Breast epithelium (tissue), 4 donors: ENCODE results near the gene RAB35. TPM values are rescaled to one million over a fixed set of nuclear protein-coding genes. Genes with fewer than 3 reads are reported as not detected.

Experiments used
- DNase-seq, 2 donors: peaks; one replicate each; pipeline ENCODE4 v3.0.0-alpha.2; 2019; ENCODE audit warnings: low spot score in 2 of 2
- H3K27ac ChIP-seq, 2 donors: fragments of 200-600 bp; sonication (generic) in 1 of 2; one replicate each; pipeline ENCODE4 v1.5.1; 2016 to 2019; ENCODE audit warnings: mild to moderate bottlenecking in 1 of 2
- H3K27me3 ChIP-seq, 2 donors: fragments of 200-600 bp; sonication (generic) in 1 of 2; one replicate each; pipeline versions ENCODE4 v1.5.1 to v1.6.0; 2017 to 2019; ENCODE audit warnings: control low read depth in 1 of 2, mild to moderate bottlenecking in 1 of 2
- H3K36me3 ChIP-seq: fragments of 200-600 bp; one replicate; pipeline ENCODE4 v1.5.1; 2019
- H3K4me1 ChIP-seq, 2 donors: fragments of 200-600 bp; sonication (generic); one replicate each; pipeline ENCODE4 v1.5.1; 2016 to 2019; ENCODE audit warnings: control low read depth in 1 of 2
- H3K4me3 ChIP-seq, 3 donors: fragments of 200-600 bp; sonication (generic); 1 replicate in 2 of 3; 2 replicates in 1 of 3; pipeline ENCODE4 v1.5.1; 2016 to 2019; ENCODE audit warnings: mild to moderate bottlenecking in 3 of 3, moderate library complexity in 2 of 3
- H3K9me3 ChIP-seq, 2 donors: fragments of 200-600 bp; sonication (generic) in 1 of 2; one replicate each; pipeline ENCODE4 v1.5.1; 2016 to 2019; ENCODE audit warnings: control low read depth in 1 of 2
- POLR2A ChIP-seq: fragments of 450-650 bp; IDR thresholded peaks from one replicate; pipeline ENCODE4 v1.6.1; 2016; ENCODE audit warnings: antibody characterized with exemption, mild to moderate bottlenecking, moderate library complexity
- POLR2AphosphoS5 ChIP-seq, 3 donors: sonication (generic); formaldehyde crosslinking; IDR thresholded peaks; one replicate each; pipeline ENCODE4 v1.6.1; 2017; ENCODE audit warnings: antibody characterized with exemption in 3 of 3
- intact Hi-C: fragments of 100-400 bp; cut with DNase I; formaldehyde crosslinking; loops from one replicate; pipeline ENCODE4 v1.15.1; 2023; ENCODE audit warnings: low total_unique reads
- total RNA-seq, 3 donors: library from RNA; depleted of rRNA; stranded (reverse); fragments of >200 nt; gene quantifications; one replicate each; pipeline ENCODE4 v1.1.0, GENCODE V29; 2016
- TF ChIP-seq, protein P1 (sequence below), 3 donors: fragments of 450-650 bp; IDR thresholded peaks; one replicate each; pipeline ENCODE4 v1.5.1; 2016 to 2017; ENCODE audit warnings: antibody characterized with exemption in 3 of 3, mild to moderate bottlenecking in 3 of 3, moderate library complexity in 3 of 3

The RAB35 gene
- total RNA-seq, 3 donors from 2014 or later, result 23.3 to 26.8 (median 26.2) TPM

DNA sequence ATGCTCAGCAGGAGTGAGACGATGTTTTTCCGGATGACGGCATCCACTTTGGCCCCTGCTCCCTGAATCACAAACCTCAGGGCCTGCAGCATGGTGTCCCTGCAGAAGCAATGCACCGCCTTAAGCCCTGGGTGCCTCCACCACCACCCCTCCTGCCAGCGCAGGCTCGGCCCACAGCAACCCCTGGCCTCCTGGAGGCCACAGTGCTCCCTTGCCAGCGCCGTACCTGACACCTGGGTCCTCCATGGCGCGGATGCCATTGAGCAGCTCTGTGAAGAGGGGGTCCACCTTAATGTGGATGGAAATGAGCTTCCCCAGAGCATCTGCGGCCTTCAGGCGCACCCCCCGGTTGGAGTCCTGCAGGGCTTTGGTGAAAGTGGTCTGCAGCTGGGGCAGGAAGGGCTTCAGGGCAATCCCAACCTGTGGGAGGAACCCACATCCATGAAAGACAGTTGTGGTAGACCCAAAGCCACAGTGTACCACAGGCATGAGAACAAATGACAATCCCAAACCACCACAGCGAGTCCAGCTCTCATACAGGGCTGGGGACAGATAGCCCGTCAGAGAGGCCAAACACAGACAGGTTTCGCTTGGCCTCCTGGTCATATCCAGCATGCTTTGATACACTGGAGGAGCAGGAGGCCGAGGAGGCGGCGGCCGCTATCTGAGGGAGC is 17.9 kb upstream of the RAB35 start:
- Histone ChIP-seq H3K4me3 (no peak overlapping the region), H3K36me3 (peaks cover 32% of the 10 kb centered on the region), H3K27ac (no peak overlapping the region), H3K27me3 (no peaks in the 10 kb centered on the region), H3K4me1 (no peaks in the 10 kb centered on the region), H3K9me3 (no peaks in the 10 kb centered on the region)
- intact Hi-C loops, result no loop called here
- no peak for DNase-seq
- TF ChIP-seq, protein P1, sequence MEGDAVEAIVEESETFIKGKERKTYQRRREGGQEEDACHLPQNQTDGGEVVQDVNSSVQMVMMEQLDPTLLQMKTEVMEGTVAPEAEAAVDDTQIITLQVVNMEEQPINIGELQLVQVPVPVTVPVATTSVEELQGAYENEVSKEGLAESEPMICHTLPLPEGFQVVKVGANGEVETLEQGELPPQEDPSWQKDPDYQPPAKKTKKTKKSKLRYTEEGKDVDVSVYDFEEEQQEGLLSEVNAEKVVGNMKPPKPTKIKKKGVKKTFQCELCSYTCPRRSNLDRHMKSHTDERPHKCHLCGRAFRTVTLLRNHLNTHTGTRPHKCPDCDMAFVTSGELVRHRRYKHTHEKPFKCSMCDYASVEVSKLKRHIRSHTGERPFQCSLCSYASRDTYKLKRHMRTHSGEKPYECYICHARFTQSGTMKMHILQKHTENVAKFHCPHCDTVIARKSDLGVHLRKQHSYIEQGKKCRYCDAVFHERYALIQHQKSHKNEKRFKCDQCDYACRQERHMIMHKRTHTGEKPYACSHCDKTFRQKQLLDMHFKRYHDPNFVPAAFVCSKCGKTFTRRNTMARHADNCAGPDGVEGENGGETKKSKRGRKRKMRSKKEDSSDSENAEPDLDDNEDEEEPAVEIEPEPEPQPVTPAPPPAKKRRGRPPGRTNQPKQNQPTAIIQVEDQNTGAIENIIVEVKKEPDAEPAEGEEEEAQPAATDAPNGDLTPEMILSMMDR (IDR thresholded peaks at IDR 0.05), result no peak
- TF ChIP-seq POLR2A, result no peak
- no peak for TF ChIP-seq POLR2AphosphoS5 (IDR thresholded peaks at IDR 0.05)

DNA sequence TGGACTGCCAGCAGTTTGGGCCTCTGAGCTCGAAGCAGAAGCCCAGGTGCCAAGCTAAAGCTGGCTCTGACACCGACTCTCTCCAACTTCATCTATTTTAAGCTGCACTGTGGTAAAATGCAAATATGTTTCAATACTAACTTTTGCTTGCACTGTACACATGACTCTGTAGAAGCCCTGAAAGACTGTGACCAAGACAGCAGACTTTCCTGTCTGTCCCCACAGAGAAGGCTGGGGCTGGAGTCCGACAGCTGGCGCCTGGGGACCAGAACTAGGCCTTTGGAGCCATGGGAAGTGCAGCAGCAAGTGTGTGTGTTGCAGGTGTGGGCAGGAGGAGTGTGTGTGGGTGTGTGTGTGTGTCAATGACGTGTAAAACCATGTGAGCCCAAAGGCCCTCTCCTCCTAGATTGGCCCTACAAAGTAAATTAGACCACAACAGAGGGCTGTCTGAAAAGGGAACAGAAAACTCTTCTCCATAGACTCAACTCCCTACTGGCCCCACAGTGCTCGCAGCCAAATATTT is 16.4 kb upstream of the RAB35 start:
- Histone ChIP-seq H3K36me3 (peaks cover 25% of the 10 kb centered on the region), H3K27ac (no peak overlapping the region), H3K27me3 (no peaks in the 10 kb centered on the region), H3K9me3 (no peaks in the 10 kb centered on the region), H3K4me3 (no peak overlapping the region), H3K4me1 (no peaks in the 10 kb centered on the region)
- no peak for DNase-seq
- intact Hi-C loops, result no loop called here
- TF ChIP-seq POLR2A (no peak), POLR2AphosphoS5 (IDR thresholded peaks at IDR 0.05) (no peak)
- TF ChIP-seq, protein P1 (IDR thresholded peaks at IDR 0.05), result no peak

DNA sequence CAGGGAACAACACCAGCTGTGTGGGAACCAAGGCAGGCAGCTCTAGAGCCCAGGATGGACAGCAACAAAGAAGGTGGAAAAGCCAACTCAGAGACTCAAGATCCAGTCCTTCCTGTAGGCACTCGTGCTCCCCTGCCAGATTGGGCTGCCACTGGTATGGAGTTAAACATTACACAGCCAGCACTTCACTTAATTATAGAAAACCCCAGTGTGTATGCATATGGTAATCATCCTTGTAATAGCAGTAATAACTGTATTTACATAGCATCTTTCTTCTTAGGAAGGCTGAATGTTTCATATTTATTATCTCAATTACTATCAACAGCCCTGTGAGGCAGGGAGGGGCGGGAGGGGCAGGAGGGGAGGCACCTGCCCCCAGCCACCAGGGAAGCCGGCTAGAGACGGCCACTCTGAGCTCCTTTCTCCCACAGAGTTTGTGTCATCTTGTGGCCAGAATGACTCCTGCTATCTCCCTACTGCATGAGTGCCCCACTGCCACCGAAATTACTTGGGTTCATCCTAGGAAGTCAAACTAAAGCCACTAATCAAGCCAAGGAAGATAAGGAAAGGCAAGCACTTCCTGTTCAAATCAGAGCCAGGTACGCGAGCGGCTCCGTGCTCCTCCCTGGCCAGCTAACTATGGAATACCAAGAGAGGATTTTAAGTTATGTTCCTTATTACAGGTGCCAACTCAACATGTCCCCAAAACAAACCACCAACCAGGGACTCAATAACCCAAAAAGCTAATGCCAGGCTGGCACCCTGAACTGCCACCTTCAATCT is 15.7 kb upstream of the RAB35 start:
- H3K27ac ChIP-seq, result no peak overlapping the region
- DNase-seq, result no peak
- no peaks in the 10 kb centered on the region for H3K27me3 ChIP-seq
- no peak overlapping the region for H3K4me3 ChIP-seq
- H3K4me1 ChIP-seq, result no peaks in the 10 kb centered on the region
- H3K9me3 ChIP-seq, result no peaks in the 10 kb centered on the region
- intact Hi-C loops, result no loop called here
- TF ChIP-seq, protein P1 (IDR thresholded peaks at IDR 0.05), result no peak
- TF ChIP-seq POLR2A (no peak), POLR2AphosphoS5 (IDR thresholded peaks at IDR 0.05) (no peak)
- peaks cover 18% of the 10 kb centered on the region for H3K36me3 ChIP-seq

DNA sequence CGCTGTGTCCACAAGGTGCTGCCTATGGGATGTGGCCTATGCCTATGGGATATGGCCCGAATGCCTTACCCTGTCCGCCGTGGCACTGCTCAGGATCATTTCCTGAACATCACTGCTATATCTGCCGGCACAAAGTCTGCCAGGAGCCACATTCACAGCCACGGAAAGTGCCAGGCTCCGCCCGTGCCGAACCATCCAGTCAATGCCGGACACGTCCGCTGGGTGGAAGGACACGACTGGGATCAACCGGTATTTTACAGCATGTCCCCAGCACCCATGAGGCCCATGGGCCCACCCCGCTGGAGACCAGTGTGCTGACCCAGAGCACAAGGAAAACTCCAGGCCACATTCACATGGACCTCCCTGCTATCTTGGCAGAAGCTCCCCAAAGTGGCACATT is 14.6 kb upstream of the RAB35 start:
- H3K4me1 ChIP-seq, result no peaks in the 10 kb centered on the region
- no peak for DNase-seq
- H3K4me3 ChIP-seq, result no peak overlapping the region
- H3K27ac ChIP-seq, result no peak overlapping the region
- TF ChIP-seq POLR2A (no peak), POLR2AphosphoS5 (IDR thresholded peaks at IDR 0.05) (no peak)
- TF ChIP-seq, protein P1 (IDR thresholded peaks at IDR 0.05), result no peak
- no peaks in the 10 kb centered on the region for H3K27me3 ChIP-seq
- intact Hi-C loops, result no loop called here
- peaks cover 9% of the 10 kb centered on the region for H3K36me3 ChIP-seq
- H3K9me3 ChIP-seq, result no peaks in the 10 kb centered on the region

DNA sequence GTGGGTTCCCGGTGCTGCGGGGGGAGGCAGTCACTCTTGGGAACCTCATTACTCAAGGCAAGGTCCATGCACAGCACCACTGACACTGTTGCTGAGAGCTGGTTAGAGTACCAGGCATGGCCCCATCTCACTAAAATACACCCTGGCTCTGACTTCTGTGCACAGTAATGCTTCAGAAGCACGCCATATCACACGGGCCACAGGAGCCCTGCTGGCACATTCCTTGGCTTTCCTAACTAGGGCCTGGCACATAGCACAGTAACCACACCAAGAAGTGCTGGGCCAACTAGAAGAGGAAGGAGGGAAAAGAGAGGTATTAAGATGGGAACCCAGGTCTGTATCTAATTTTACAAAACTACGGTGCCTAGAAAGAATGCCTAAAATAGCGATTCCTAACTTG is 13.5 kb upstream of the RAB35 start:
- Histone ChIP-seq H3K27ac (no peak overlapping the region), H3K36me3 (peaks cover 9% of the 10 kb centered on the region), H3K4me3 (no peak overlapping the region), H3K27me3 (no peaks in the 10 kb centered on the region), H3K4me1 (no peaks in the 10 kb centered on the region), H3K9me3 (no peaks in the 10 kb centered on the region)
- TF ChIP-seq POLR2A, result no peak
- TF ChIP-seq POLR2AphosphoS5 (IDR thresholded peaks at IDR 0.05), result no peak
- TF ChIP-seq, protein P1 (IDR thresholded peaks at IDR 0.05), result no peak
- intact Hi-C loops, result no loop called here
- no peak for DNase-seq
